GM19438 (cell line): ENCODE results near the gene VAMP2.

Experiments used
- ATAC-seq: cut with Tn5 transposase; IDR thresholded peaks from one replicate; pipeline ENCODE4 v1.9.1; 2021; ENCODE audit warnings: low read depth; ENCODE audit not compliant: unreplicated experiment

The VAMP2 gene

DNA sequence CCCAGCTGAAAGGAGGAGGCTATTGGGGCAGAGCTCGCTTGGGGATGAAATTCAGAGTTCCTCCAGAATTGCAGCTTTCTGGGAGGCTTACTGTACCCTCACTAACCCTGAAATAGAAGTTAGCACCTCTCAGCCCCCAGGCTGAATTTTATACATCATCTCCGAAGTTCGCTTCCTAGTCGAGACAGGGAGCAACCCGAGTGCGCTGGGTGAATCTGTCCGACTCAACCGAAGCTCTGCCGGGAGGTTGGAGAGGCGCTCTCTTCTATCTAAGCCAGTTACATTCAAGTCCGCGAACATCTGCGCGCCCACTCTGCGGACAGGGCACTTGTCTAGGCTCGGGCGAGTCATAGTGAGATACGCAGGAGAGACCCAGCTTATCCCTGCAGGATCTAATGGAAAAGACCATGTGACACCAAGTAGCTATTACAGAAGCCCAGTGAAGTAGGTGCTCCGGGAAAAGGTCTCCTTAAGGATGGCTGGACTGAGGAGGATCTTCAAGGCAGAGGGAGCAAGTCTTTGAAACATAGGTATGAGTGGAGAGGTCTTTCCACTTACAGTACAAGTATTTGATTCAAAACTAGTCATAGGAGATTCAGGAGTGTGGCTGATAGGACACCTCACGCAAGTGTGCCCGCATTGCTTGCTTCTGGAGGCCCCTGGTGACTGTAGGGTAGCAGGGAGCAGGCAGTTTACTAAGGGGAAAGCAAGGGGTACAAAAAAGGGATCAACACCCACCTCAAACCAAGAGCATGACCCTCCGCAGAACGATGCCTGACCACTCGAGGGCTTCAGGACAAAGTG is 38.2 kb downstream of the VAMP2 start:
- ATAC-seq, result no peak

DNA sequence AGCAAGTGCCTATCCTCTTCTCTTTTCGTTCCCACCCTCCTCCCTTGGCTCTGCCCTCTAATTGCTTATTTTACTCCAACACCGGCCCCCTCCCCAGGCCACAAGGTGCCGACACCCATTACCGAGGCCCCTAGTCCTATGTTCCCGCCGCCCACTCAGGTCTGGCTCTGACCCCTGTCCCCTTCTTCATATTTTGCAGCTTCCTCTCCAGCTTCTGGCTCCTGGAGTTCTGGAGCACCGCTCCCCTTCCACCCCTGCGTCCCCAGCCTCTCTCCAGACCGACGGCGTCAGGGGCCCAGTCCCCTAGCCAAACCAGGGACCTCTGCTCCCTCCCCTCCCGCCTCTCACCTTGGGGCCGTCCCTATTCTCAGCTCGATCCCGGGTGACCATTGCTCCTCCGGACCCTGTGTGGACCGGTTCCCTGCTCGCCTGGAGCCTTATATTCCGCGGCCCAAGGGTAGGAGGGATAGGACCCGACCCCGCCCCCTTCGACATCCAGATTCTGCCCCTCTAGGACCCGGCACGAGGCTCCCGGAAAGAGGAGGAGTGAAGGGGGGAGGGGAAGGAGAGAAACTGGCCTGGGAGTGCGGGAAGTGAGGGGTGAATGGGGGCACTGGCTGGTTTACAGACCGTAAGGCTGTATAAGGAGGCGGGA is 38.9 kb downstream of the VAMP2 start, which contains the start of gene HES7:
Gene HES7 (minus strand): TSS at position 412 of the 655 bp plus-strand sequence. CDS start 22 bp downstream, at position 390.
- no peak for ATAC-seq

DNA sequence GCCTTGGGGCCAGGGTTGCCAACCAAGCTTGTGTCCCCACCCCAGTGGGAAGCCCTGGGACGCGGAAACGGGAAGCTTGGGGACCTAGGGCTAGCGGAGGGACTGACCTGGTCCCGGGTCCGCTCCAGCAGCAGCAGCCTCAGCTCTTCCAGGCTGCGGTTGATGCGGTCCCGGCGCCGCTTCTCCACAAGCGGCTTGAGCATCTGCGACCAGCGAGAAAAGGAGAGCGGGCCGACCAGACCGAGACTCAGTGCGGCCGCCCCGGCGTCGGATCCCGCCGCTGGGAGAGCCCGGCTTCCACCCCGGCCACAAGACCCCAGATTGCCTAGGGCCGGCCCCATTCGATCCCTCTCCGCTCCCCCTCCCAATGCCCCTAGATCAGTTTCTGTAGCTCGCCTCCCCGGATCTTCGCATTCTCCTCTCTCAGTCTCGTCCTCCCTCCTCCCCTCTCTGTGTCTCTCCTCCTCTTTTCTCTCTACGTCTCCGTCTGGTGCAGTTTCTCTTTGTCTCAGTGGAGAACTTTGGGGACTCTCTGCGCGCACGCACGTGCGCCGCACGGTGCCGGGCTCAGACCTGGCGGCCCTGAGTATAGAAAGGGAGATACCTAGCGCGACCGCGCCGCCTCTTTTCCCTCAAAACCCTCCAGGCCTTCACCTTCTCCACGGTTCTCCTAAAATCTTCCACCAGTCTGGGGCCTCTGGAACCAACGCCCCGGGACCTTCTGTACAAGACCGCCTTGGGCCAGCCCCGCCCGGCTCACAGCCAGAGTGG is 39.6 kb downstream of the VAMP2 start:
- ATAC-seq, result no peak

DNA sequence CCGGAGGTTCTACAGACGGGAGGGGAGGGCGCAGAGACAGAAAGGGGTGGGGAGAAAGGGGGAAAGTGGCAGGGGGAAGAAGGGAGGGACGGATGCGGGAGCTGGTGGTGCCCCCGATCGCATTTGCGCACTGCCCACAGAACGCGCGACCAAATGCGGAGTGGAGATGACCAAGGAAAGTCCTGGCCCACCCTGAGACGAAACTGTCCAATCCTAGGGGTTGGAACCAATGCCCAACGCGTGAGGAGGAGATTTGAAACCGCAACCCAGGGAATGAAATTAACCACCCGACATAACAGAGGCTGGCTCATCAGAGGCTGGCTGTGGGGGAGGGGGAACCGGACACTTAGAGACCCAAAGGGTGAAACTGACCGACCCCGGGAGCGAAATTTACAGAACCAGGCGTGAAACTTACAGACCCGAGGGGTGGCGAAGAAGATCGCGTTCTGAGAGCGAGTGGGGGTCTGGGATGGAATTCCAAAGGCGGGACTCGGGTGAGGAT is 40.3 kb downstream of the VAMP2 start:
- ATAC-seq, result no peak

DNA sequence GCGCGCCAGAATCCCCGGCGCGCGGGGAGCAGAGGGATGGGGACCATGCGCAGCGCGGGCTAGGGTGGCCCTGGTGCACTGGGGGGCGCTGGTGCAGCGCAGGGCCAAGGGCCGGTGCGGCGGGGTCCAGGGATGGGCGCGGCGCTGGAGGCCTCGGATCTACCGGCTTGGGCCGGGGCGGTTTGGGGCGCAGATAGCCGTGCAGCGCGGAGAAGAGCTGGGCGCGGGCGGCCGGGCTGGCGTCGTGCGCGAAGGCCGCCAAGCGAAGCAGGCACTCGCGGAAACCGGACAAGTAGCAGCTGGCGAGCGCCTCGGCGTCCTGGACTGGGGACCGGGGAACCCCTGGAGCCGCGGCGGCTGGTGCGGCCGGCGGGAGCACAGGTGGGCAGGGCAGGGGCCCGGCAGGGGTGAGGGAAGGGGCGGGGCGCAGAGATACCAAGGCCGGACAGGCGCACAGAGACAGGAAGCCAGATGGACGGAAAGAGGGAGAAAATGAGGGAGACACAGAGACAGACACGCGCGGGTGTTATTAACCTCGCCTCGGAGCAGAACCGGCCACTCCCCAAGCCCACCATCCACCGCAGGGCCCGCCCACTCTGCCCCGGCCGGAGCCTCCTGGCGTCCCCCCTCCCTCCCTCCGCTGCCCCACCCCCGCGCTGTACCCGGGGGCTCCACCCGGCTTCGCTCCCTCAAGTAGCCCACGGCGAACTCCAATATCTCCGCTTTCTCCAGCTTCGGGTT is 40.9 kb downstream of the VAMP2 start:
- no peak for ATAC-seq

DNA sequence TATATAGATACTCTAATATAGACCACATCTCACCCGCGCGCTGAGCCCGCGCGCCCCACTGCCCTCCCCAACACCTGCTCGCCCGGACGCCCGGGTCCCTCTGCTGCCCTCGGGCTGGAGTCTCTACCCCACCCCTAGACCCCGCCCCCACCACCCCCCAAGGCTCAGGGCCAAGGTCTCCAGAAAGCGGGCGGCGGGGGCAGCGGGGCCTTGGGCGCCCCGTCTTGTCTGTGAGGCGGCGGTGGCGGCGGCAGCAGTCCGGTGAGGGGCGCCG is 41.4 kb downstream of the VAMP2 start:
- ATAC-seq, result no peak

DNA sequence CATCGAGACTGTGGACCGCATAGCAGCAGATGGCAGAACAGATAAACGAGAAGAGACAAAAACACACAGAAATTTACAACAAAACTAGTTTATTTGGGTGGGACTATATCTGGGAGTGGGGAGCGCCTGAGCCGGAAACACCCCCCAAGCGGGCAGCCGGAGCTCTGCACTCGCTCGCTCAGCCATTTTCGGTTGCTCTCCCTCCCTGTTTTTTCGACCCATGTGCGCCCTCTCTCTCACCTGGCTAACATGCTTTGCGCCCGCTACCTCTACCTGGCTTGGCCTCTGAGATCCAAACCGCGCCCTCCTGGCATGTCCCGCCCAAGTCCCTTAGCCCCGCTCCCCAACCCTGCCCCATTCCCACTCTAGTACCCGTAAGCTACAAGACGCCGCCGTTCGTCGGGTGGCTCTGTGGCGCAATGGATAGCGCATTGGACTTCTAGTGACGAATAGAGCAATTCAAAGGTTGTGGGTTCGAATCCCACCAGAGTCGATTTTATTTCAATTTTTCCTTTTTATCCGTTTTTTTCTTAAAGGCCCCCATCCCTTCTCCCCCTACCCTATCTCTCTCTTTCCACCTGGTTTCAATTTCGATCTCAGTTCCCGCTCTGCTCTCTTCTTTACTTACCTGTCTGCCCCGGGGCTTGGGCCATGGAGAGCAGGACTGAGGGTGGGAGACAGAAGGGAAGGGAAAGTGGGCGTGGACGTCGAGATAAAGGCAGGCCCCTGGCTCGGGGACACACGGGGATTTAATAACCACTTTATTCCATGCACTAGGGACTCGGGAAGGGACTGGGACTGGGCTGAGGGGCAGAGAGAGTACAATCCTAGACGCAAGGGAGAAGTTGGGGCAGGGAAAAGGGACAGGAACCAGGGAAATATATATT is 42.0 kb downstream of the VAMP2 start:
- no peak for ATAC-seq

DNA sequence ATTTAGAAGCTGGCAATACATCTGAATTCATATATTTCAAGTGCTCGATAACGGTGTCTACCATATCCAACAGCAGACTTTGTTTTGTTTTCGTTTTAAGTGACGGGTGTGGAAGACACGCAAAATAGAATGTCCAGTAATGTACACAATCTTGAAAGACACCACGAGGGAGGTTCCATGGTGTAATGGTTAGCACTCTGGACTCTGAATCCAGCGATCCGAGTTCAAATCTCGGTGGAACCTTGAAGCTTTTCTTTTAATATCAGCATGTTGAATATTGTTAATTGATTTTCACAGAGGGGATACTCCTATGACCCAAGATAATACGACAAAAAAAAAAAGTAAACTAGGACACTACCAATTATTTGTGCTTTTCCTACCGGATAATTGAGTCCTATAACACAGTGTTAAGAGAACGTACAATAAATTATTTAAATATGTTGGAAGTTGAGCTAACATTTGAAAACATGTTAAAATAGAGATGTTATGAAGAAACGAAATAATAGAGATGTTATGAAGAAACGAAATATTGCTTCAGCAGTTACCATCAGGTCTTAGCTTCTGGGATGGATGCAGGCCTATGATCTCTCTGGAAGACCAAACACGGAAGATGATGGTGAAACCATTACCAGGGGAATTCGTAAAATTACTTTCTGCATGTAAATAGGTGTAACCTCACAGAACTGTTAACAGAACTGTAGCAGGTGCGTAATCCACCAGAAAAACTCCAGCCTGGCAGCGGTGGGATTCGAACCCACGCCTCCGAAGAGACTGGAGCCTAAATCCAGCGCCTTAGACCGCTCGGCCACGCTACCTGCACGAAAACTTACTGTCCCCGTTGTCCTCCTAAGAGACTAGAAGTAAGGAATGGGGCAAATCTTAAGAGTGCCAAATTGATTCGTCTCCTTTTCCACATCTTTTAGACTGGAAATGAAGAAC is 42.9 kb downstream of the VAMP2 start:
- no peak for ATAC-seq

DNA sequence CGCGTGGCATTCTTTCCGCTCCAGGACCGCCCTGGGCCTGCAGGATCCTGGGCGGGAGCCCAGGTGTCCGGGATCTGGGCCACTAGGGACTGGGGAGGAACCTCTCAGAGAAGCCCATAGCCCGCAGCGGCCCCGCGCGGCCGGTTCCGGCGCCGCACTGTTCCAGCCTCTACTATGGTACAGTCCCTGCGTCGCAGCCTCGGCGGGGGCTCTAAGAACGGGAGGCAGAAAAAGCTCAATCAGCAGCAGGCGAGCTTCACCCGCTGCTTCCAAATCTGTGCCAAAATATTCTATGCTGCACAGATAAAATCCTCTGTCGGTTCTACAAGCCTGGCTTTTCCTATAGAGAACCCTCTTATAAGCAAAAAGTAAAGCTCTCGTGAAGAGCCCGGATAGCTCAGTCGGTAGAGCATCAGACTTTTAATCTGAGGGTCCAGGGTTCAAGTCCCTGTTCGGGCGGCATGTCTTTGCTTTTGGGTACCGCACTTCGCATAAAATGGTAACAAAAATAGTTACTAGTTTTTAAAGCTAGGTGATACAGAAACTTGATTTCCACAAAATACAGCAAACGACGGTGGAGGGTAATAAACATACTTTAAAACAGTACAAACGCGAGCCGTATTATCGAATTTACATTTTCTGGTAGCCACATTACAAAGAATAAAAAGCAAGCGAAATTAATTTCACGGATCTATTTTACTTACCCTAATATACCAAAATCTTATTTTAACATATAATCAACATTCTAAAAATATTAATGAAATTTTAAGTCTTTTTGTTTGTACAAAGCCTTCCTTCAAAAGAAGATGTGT is 43.8 kb downstream of the VAMP2 start:
- peak; percentile 39 for ATAC-seq

DNA sequence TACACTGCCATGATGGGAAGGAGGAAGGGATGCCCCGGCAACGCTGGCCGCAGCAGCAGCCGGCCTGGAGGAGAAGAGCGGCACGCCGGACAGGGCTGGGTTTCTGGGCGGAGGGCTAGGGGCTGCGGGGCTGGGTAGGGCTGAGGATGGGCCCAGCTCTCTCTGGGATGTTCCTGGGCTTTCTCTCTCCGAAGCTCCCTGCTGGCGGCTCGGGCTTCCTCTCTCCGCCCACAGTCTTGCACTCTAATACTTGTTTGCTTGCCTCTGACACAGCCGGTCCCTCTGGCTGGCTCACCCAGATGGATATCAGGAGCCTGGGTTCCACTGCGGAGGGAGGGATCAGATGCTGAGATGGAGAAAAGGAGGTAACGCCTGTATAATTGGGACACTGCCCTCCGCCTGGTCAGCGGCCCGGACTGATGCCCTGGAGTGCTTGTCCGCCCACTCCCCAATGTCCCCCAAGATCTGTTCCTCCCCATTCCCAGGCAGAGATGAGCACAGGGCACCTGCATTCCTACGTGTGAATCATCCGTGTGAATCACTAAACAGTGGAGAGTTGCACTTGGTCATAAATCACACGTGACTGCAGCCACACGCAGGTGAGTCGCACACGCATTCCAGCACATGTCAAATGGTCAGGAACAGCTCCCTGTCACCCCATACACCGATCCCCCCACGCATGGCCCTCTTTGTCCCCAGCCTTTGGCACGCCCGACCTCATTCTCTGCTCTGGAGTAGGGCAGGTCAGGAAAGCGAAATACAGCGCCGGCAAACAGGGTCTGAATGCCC is 44.6 kb downstream of the VAMP2 start, which contains the start of gene ALOXE3:
Gene ALOXE3 (minus strand): TSS at position 535 of the 789 bp plus-strand sequence. CDS start 524 bp downstream, at position 11.
- ATAC-seq, result no peak

DNA sequence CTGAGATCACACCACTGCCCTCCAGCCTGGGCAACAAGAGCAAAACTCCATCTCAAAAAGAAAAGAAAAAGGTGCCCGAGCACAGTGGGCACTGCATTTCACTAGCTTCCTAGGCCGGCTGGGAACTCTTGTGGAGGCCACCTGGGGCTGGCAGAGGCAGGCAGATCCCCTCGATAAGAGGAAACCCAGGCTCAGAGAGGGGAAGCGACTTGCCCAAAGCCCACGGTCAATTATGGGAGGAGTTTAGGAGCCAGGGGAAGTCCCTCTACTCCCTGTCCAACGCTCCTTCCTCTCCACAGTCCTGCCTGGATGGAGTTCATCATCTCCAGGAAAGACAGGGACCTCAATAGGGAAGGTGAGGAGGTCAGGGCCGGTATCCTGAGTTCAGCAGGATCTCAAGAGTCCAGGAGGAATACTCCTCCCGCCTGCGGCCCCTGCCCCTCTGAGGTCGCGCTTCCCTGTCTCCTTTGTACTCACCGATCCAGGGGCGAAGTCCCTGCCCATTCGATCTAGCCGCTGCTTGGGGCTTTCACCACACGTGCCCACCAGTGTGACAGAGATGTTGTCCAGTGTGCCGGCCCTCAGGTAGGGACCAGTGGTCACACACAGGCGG is 45.3 kb downstream of the VAMP2 start:
- no peak for ATAC-seq

DNA sequence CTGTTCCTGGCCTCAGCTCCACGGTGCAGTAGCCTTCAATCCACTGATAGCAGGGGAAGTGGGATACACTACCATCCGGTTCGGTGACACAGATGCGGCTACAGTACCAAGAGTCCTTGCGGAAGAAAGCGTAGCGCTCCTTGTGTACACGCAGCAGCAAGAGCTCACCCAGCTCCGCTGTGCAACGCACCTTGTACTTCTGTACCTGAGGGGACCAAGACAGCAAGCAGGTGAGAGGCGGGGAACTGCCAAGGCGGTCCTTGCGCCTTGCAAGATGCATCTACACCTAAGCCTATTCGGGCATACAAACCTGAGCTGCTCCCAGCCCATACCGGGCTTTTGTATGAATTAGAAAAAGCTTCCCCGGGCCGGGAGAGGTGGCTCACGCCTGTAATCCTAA is 46.0 kb downstream of the VAMP2 start:
- ATAC-seq, result no peak

DNA sequence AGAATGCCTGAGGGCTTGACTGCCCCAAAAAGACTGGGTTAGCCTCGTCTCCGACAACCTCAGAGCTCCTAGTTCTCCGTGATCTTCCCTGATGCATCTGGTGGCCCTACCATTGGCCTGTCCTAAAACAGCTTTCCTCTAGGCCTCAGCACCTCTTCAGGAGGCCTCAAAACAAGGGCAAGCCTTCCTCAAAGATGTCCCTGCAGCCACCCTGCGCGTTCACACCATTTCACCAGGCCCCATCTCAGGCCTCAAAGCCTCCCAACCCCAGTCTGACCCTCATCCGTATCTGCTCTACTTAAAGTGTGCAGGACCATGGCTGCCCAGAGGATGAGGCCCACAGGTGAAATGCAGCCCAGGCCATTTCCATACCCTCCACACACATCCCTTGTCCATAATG is 51.8 kb downstream of the VAMP2 start:
- ATAC-seq, result no peak

DNA sequence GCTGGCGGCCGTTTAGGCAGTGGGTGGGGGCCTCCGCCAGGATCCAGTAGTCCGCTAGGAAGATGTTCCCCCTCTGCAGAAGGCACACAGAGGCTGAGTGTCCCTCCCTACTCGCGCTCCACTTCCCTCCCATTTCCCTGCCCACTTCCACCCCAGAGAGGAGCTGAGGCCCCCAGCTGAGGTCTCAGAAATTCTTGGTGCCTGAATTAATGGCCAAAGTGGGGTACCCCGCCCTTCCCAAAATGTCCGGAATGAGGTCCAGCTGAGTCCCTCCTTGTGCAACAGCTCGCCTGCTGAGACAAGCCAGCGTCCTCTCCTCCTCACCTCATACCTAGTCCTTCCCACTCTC is 52.3 kb downstream of the VAMP2 start:
- no peak for ATAC-seq

DNA sequence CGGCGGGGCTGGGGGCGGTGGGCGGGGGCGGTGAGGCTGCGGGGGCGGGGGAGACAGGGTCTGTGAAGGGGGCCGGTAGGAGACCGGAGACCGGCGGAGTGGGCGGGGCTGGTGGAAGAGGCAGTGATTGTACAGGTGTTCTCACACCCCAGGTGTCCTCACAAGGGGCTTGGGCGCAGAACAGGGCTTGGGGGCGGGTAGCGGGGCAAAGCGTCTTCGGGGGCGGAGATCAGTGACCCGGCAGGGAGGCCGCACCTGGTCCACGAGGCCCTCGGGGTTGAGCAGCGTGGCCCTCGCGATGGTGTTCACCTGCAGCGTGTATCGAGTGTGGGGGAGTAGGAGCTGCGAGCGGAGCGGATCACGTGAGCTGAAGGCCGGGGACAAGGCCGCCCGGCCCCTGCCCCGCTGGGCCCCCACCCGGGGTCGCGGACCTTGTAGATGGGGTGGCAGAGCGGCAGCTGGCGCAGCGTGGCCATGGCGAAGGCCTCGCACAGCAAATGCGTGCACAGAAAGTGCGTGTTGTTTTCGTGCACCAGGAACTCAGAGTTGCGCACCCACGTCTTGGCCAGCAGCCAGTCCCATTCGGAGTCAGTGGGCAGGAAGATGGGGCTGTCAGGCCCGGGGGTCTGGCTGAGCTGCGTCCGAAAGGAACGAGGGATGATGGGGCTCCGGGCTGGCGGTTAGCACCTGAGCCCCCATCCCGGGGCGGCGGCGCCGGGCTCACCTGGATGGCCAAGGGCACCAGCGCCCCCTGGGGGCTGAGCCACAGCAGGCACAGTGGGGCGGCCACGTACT is 52.9 kb downstream of the VAMP2 start:
- no peak for ATAC-seq
